Right kidney (tissue), 1 donor: ENCODE measurements around the gene ZNF709.
A peak's percentile ranks its signal among the peaks of the same experiment; 100 is the strongest.
"Not testable (repeated sequence)": the region's sequence is repeated elsewhere in the genome, so short reads cannot be mapped to it uniquely, and the experiment has no call there.

ENCODE experiments used
- DNase-seq: peaks from one replicate; pipeline ENCODE4 v3.0.0-alpha.2; 2016

Gene ZNF709

DNA sequence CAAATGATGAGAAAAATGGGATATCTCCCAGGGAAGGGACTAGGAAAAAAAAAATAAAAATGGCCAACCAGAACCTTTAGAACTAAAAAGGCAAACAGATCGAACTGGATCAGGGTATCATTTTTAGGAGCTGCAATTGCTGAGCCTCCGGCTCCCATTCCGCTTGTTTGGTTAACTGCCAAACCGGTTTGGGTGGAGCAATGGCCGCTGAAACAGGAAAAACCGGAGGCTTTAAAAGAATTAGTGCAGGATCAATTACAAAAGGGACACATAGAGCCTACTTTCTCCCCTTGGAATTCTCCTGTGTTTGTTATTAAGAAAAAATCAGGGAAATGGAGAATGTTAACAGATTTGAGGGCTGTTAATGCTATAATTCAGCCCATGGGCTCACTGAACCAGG is 31.1 kb downstream of the ZNF709 start:
- no peak for DNase-seq

DNA sequence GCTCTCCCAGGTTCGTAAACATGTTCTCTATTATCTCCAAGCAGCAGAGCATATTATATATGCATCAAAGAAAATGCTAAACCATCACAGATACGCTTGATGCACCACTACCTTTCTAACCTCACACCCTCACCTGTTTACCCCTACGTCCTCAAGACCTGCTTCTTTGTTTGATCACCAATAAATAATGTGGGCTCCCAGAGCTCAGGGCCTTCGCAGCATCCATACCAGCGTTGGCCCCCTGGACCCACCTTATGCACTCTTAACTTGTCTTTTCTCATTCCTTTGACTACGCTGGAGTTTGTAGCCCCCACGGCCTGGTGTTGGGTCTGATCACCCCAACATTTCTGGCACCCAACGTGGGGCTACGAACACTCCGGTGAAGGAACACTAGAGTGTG is 33.8 kb downstream of the ZNF709 start:
- DNase-seq = no peak

DNA sequence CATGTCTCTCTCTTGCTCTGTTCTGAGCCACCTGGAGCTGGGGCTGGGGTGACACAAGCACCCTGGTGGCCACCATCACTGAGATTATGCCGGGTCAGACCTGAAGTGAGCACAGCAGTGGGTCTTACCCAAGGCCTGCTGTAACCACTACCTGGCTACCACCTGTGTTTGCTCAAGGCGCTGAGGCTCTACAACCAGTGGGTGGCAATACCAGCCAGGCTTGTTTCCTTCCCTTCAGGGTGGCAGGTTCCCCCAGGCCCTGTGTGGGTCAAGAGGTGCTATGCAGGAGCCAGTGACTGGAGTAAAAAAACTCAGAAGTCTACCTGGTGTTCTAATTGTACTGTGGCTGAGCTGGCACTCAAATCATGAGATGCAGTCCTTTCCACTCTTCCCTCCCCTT is 35.8 kb downstream of the ZNF709 start:
- no peak for DNase-seq

DNA sequence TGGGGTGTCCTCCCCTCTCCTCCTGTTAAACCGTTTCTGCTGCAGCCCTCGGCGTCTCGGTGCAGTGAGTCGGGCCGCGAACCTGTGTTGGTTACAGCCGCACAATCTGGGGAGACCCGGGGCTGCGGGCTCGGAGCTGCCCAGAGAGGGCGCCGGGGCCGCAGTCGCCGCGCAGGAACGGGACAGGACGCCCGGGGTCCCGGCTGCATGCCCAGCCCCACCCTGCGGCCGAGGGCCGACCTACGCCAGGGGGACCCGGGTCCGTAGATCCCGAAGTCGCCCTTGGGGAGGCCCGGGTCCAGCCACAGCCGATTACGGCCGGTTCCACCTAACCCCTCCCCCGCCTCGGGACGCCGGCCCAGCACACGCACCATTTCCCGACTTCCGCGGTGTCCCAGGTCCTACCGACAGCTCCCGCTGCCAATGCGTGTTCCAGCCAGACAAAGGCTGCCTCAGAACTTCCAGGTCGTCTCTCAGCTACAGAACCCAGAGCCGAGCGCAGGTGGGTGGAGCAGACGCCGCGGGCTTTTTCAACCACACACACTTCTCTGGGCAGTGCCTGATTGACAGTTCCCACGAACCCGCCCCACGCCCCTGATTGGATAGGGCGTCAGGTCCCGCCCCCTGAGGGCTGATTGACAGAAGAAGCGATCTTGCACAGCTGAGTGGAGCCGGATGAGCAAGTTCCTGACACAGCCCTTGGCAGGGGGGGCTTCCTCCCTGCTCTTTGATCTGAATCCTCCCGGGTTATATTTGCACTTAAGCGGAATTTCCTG is 43.9 kb downstream of the ZNF709 start, which contains the start of gene ZNF443:
Gene ZNF443 (minus strand): TSS at position 481 of the 776 bp plus-strand sequence. CDS start 107 bp downstream, at position 374.
- peak; percentile 94 for DNase-seq

DNA sequence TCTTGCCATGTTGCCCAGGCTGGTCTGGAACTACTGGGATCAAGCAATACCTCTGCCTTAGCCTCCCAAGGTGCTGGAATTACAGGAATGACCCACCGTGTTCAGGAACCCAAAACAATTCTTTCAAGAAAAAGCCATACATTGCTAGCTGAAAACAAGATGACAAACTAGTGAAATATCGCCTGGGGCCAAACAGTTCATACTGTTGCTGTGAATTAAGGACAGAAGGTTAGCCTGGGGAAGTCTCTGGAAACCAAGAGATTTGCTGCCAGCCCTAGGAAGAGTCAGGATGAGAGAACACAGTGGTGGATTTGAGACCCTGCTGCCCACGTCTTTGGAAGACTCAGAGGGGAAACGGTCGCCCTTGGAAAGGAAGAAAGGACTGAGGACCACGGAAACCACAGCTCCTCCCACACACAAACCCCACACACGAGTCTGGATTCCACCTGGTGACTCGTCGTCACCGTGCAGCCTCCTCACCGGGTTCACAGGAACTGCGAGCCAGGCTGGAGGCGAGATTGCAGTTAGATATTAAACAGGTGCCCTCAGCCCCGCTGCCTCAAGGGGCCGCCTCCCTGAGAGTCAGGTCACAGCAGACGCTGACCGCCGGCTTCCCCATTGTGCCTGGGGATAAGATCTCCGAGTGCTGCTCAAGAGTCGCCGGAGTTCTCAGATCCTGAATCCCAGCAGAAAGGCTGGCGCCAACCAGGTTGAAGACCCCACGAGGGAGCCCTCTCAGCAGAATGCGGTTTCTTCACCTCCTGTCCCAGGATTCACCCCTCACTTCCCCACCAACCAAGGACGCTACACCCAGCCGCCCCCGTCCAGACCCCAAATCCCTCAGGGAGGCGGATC is 44.7 kb downstream of the ZNF709 start:
- DNase-seq = peak; percentile 55

DNA sequence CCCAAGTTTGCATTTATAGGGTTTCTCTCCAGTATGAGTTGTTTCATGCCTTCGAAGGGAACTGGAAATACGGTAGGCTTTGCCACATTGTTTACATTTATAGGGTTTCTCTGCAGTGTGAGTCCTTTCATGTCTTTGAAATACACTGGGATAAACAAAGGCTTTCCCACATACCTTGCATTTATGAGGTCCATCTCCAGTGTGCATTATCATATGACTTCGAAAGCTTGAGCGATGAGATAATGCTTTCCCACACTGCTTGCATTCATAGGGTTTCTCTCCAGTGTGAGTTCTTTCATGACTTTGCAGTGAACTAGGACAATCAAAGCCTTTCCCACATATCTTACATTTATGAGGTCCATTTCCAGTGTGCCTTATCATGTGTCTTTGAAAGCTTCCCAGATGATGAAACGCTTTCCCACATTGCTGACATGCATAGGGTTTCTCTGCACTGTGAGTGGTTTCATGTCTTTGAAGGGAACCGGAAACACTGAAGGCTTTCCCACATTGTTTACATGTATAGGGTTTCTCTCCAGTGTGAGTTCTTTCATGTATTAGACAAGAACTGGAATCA is 53.8 kb downstream of the ZNF709 start:
- DNase-seq = not testable (repeated sequence)

DNA sequence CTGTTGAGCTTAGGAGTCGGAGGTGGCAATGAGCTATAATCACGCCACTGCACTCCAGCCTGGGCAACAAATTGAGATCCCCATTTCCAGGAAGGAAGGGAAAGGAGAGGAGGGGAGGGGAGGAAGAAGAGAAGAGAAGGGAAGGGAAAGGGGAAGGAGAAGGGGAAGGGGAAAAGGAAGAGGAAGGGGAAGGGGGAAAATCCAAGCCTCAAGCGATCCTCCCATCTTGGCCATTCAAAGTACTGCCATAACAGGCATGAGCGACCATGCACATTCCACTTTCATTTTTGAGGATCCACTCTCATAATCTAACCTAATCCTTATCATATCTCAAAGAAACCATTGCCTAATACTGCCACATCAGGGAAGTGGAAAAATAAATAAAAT is 58.7 kb downstream of the ZNF709 start:
- no peak for DNase-seq

DNA sequence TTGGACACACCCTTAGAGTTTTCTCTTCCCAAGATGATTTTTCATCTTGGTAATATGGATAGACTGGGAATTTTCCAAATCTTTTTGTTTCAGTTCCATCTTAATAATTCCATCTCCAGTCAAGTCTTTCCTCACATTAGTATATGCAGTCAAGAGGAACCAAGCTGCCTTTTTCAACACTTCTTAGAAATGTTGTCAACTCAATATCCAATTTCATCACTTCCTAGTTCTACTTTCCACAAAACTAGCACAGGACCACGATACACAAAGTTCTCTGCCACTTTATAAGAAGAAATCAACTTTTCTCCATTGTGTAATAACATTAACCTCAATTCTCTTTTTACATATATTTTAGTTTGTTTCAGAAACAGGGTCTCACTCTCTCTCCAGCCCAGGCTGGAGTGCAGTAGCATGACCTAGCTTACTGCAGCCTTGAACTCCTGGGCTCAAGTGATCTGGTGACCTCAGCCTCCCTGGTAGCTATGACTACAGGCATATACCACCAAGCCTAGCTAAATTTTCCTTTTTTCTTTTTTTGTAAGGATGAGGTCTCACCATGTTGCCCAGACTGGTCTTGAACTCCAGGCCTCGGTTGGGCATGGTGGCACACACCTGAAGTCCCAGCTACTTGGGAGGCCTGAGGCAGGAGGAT is 59.3 kb downstream of the ZNF709 start:
- no peak for DNase-seq

DNA sequence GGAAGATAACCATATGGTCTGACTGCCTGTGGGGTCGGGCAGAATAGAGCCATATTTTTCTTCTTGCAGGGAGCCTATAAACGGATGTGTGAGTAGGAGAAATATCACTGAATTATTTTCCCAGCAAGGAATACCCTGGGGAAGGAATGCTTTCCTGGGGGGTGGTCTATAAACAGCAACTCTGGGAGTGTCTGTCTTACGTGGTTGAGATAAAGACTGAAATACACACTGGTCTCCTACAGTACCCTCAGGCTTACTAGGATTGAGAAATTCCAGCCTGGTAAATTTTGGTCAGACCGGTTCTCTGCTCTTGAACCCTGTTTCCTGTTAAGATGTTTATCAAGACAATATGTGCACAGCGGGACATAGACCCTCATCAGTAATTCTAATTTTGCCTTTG is 67.3 kb downstream of the ZNF709 start:
- not testable (repeated sequence) for DNase-seq

DNA sequence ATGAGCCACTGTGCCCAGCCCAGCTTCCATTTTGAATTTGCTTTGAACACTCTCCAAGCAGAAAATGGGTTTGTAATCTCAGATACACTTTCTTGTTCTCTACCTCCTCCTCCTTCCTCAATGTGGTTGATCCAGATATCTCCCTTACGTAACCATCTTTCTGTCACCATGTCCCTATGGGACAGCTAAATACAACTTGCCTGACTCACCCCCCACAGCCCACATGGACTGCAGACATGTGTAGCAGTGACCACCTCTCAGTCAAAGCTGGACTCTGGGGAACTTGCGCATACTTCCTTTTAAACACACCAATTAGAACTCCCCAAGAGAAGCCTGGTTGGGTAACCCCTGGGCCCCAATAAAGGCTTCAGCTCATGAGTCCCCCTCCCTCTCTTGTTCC is 72.7 kb downstream of the ZNF709 start:
- no peak for DNase-seq
